Measurements from ENCODE around the gene ADGRF3.
"Not testable (repeated sequence)": the region's sequence is repeated elsewhere in the genome, so short reads cannot be mapped to it uniquely, and the experiment has no call there.

The ADGRF3 gene

GRCh38 chr2:26349690-26350089 lies 3.1 kb upstream of the ADGRF3 start:
- DNase-seq (ENCODE audit: low read depth): no peak

- DNase-seq (ENCODE audit: low read depth): no peak
Measured at GRCh38 chr2:26347286-26347865, 787 bp upstream of the ADGRF3 start.

- DNase-seq (ENCODE audit: low read depth): peak; percentile 99
Measured at GRCh38 chr2:26345545-26346453, 790 bp downstream of the ADGRF3 start, which contains the start of gene SELENOI. SELENOI (plus strand) TSS chr2:26346143; CDS start chr2:26346233, 90 bp downstream.

GRCh38 chr2:26345283-26345544 lies 1.4 kb downstream of the ADGRF3 start:
- no peak for DNase-seq (ENCODE audit: low read depth)

GRCh38 chr2:26344581-26345282 lies 1.9 kb downstream of the ADGRF3 start:
- DNase-seq (ENCODE audit: low read depth): no peak

- no peak for DNase-seq (ENCODE audit: low read depth)
Measured at GRCh38 chr2:26340831-26341230, 5.8 kb downstream of the ADGRF3 start.

- no peak for DNase-seq (ENCODE audit: low read depth)
Measured at GRCh38 chr2:26337298-26337697, 9.3 kb downstream of the ADGRF3 start.

- no peak for DNase-seq (ENCODE audit: low read depth)
Measured at GRCh38 chr2:26336719-26337118, 9.9 kb downstream of the ADGRF3 start.

GRCh38 chr2:26335231-26335630 lies 11.4 kb downstream of the ADGRF3 start:
- no peak for DNase-seq (ENCODE audit: low read depth)

GRCh38 chr2:26333293-26333692 lies 13.3 kb downstream of the ADGRF3 start:
- no peak for DNase-seq (ENCODE audit: low read depth)

GRCh38 chr2:26331321-26331720 lies 15.3 kb downstream of the ADGRF3 start:
- not testable (repeated sequence) for DNase-seq (ENCODE audit: low read depth)

GRCh38 chr2:26330604-26331003 lies 16.0 kb downstream of the ADGRF3 start:
- no peak for DNase-seq (ENCODE audit: low read depth)

GRCh38 chr2:26330114-26330549 lies 16.5 kb downstream of the ADGRF3 start:
- peak; percentile 63 for DNase-seq (ENCODE audit: low read depth)

GRCh38 chr2:26329083-26329482 lies 17.5 kb downstream of the ADGRF3 start:
- not testable (repeated sequence) for DNase-seq (ENCODE audit: low read depth)

GRCh38 chr2:26327291-26328272 lies 19.0 kb downstream of the ADGRF3 start:
- no peak for DNase-seq (ENCODE audit: low read depth)

- no peak for DNase-seq (ENCODE audit: low read depth)
Measured at GRCh38 chr2:26326514-26326913, 20.1 kb downstream of the ADGRF3 start.

GRCh38 chr2:26325851-26326250 lies 20.7 kb downstream of the ADGRF3 start:
- DNase-seq (ENCODE audit: low read depth): no peak

GRCh38 chr2:26324903-26325302 lies 21.7 kb downstream of the ADGRF3 start:
- no peak for DNase-seq (ENCODE audit: low read depth)

GRCh38 chr2:26324479-26324878 lies 22.1 kb downstream of the ADGRF3 start:
- not testable (repeated sequence) for DNase-seq (ENCODE audit: low read depth)

- DNase-seq (ENCODE audit: low read depth): no peak
Measured at GRCh38 chr2:26318950-26319349, 27.6 kb downstream of the ADGRF3 start.

- no peak for DNase-seq (ENCODE audit: low read depth)
Measured at GRCh38 chr2:26317377-26318105, 29.0 kb downstream of the ADGRF3 start.

All from stimulated activated CD8-positive, alpha-beta memory T cell treated with anti-CD3 and anti-CD28 coated beads, Interleukin-15, amount 100 ng/mL, for 24 hours (primary cell).